ENCODE measurements around the gene NUMB. TPM values are rescaled to one million over a fixed set of nuclear protein-coding genes. Genes with fewer than 3 reads are reported as not detected.

NUMB gene
- total RNA-seq, 2 experiments from 2014 or later: 45.0 to 46.9 TPM

GRCh38 chr14:73477618-73478266, 19.4 kb upstream of the NUMB start:
- Mint-ChIP-seq H3K27me3 (no peaks in the 10 kb centered on the region), H3K27ac (no peak overlapping the region), H3K4me1 (ENCODE audit: low read depth) (peaks cover 6% of the 10 kb centered on the region), H3K9me3 (no peaks in the 10 kb centered on the region), H3K36me3 (no peaks in the 10 kb centered on the region), H3K4me3 (no peak overlapping the region)
- intact Hi-C loops (cut with micrococcal nuclease): no loop called here
- DNase-seq: peak; percentile 38
- ChIA-PET POLR2A (no interaction called here), CTCF (interaction anchor here (0.9 to 2.4 kb wide), 4 partner anchors 10 to 329 kb away, joined by 3 to 9 read pairs (median 6); no protein-coding TSS in a partner anchor)

- H3K36me3 Mint-ChIP-seq: no peaks in the 10 kb centered on the region
- ChIA-PET CTCF (interaction anchor here (1.9 kb wide), 1 partner anchor 303 kb away, joined by 9 read pairs; no protein-coding TSS in a partner anchor), POLR2A (no interaction called here)
- H3K4me1 Mint-ChIP-seq (ENCODE audit: low read depth): peaks cover 6% of the 10 kb centered on the region
- no peak overlapping the region for H3K27ac Mint-ChIP-seq
- H3K4me3 Mint-ChIP-seq: no peak overlapping the region
- intact Hi-C loops (cut with micrococcal nuclease): no loop called here
- no peak for DNase-seq
- H3K27me3 Mint-ChIP-seq: no peaks in the 10 kb centered on the region
- H3K9me3 Mint-ChIP-seq: no peaks in the 10 kb centered on the region
These were observed 18.1 kb upstream of the NUMB start for GRCh38 chr14:73476451-73476931.

- no peak overlapping the region for H3K27ac Mint-ChIP-seq
- ChIA-PET CTCF (interaction anchor here (0.6 to 10.1 kb wide), 4 partner anchors 20 to 302 kb away, joined by 3 to 167 read pairs (median 6); no protein-coding TSS in a partner anchor), POLR2A (no interaction called here)
- H3K9me3 Mint-ChIP-seq: no peaks in the 10 kb centered on the region
- H3K27me3 Mint-ChIP-seq: no peaks in the 10 kb centered on the region
- no peak for DNase-seq
- intact Hi-C loops (cut with micrococcal nuclease): loop anchor here (5.0 kb wide), 1 partner anchor 958 kb away; no protein-coding TSS in a partner anchor
- no peak overlapping the region for H3K4me3 Mint-ChIP-seq
- peaks cover 6% of the 10 kb centered on the region for H3K4me1 Mint-ChIP-seq (ENCODE audit: low read depth)
- no peaks in the 10 kb centered on the region for H3K36me3 Mint-ChIP-seq
These were observed 16.6 kb upstream of the NUMB start for GRCh38 chr14:73474952-73475351.

GRCh38 chr14:73472185-73473114, 14.1 kb upstream of the NUMB start:
- intact Hi-C loops (cut with micrococcal nuclease): loop anchor here (1.0 to 5.0 kb wide), 3 partner anchors 177 to 955 kb away; no protein-coding TSS in a partner anchor
- POLR2A ChIA-PET: interaction anchor here (0.6 to 1.5 kb wide), 6 partner anchors 9 to 413 kb away, joined by 3 to 6 read pairs (median 4); partner anchors contain the start of gene NUMB
- H3K27ac Mint-ChIP-seq: no peak overlapping the region
- no peaks in the 10 kb centered on the region for H3K9me3 Mint-ChIP-seq
- no peak overlapping the region for H3K4me3 Mint-ChIP-seq
- CTCF ChIA-PET: interaction anchor here (0.6 to 10.1 kb wide), 47 partner anchors 9 to 563 kb away, joined by 3 to 167 read pairs (median 4); partner anchors contain the start of genes NUMB, RBM25 and RIOX1
- peaks cover 17% of the 10 kb centered on the region for H3K4me1 Mint-ChIP-seq (ENCODE audit: low read depth)
- DNase-seq: no peak
- no peaks in the 10 kb centered on the region for H3K27me3 Mint-ChIP-seq
- no peaks in the 10 kb centered on the region for H3K36me3 Mint-ChIP-seq

GRCh38 chr14:73471582-73472184, 13.3 kb upstream of the NUMB start:
- intact Hi-C loops (cut with micrococcal nuclease): loop anchor here (1.0 to 5.0 kb wide), 3 partner anchors 176 to 954 kb away; no protein-coding TSS in a partner anchor
- CTCF ChIA-PET: interaction anchor here (0.6 to 10.1 kb wide), 49 partner anchors 8 to 957 kb away, joined by 3 to 167 read pairs (median 4); partner anchors contain the start of genes NUMB, RBM25 and RIOX1
- no peak overlapping the region for H3K27ac Mint-ChIP-seq
- H3K36me3 Mint-ChIP-seq: no peaks in the 10 kb centered on the region
- no peaks in the 10 kb centered on the region for H3K27me3 Mint-ChIP-seq
- POLR2A ChIA-PET: interaction anchor here (0.6 to 1.5 kb wide), 7 partner anchors 9 to 412 kb away, joined by 3 to 6 read pairs (median 4); partner anchors contain the start of gene NUMB
- DNase-seq: no peak
- peaks cover 22% of the 10 kb centered on the region for H3K4me1 Mint-ChIP-seq (ENCODE audit: low read depth)
- no peak overlapping the region for H3K4me3 Mint-ChIP-seq
- no peaks in the 10 kb centered on the region for H3K9me3 Mint-ChIP-seq

- Mint-ChIP-seq H3K9me3 (no peaks in the 10 kb centered on the region), H3K4me1 (ENCODE audit: low read depth) (peaks cover 44% of the 10 kb centered on the region), H3K27ac (no peak overlapping the region), H3K27me3 (no peaks in the 10 kb centered on the region), H3K36me3 (no peaks in the 10 kb centered on the region), H3K4me3 (no peak overlapping the region)
- POLR2A ChIA-PET: no interaction called here
- CTCF ChIA-PET: interaction anchor here (5.6 to 10.1 kb wide), 2 partner anchors 174 to 296 kb away, joined by 45 to 167 read pairs; no protein-coding TSS in a partner anchor
- intact Hi-C loops (cut with micrococcal nuclease): no loop called here
- no peak for DNase-seq
These were observed 10.6 kb upstream of the NUMB start for GRCh38 chr14:73468828-73469375.

GRCh38 chr14:73467800-73468199, 9.5 kb upstream of the NUMB start:
- intact Hi-C loops (cut with micrococcal nuclease): loop anchor here (1.0 kb wide), 1 partner anchor 9 kb away; the partner anchor contains the start of gene NUMB
- Mint-ChIP-seq H3K36me3 (no peaks in the 10 kb centered on the region), H3K4me3 (peak overlapping the region; percentile 61), H3K4me1 (ENCODE audit: low read depth) (peaks cover 54% of the 10 kb centered on the region), H3K27me3 (no peaks in the 10 kb centered on the region), H3K9me3 (no peaks in the 10 kb centered on the region), H3K27ac (peak overlapping the region; percentile 89)
- DNase-seq: peak; percentile 78
- ChIA-PET CTCF (interaction anchor here (0.6 to 10.1 kb wide), 7 partner anchors 9 to 453 kb away, joined by 3 to 167 read pairs (median 4); partner anchors contain the start of gene NUMB), POLR2A (interaction anchor here (1.3 to 2.2 kb wide), 6 partner anchors 10 to 332 kb away, joined by 3 to 26 read pairs (median 4); partner anchors contain the start of genes ACOT2, NUMB, PSEN1 and RIOX1)

- Mint-ChIP-seq H3K9me3 (no peaks in the 10 kb centered on the region), H3K27me3 (no peaks in the 10 kb centered on the region), H3K4me3 (peak overlapping the region; percentile 61), H3K27ac (peak overlapping the region; percentile 89), H3K4me1 (ENCODE audit: low read depth) (peaks cover 55% of the 10 kb centered on the region), H3K36me3 (no peaks in the 10 kb centered on the region)
- ChIA-PET POLR2A (interaction anchor here (1.3 to 2.2 kb wide), 6 partner anchors 9 to 331 kb away, joined by 3 to 26 read pairs (median 4); partner anchors contain the start of genes ACOT2, NUMB, PSEN1 and RIOX1), CTCF (interaction anchor here (0.6 to 10.1 kb wide), 4 partner anchors 8 to 452 kb away, joined by 3 to 167 read pairs (median 8); partner anchors contain the start of gene NUMB)
- intact Hi-C loops (cut with micrococcal nuclease): loop anchor here (1.0 kb wide), 1 partner anchor 9 kb away; the partner anchor contains the start of gene NUMB
- DNase-seq: peak; percentile 92
These were observed 9.0 kb upstream of the NUMB start for GRCh38 chr14:73467377-73467776.

- intact Hi-C loops (cut with micrococcal nuclease): loop anchor here (1.0 kb wide), 1 partner anchor 9 kb away; the partner anchor contains the start of gene NUMB
- peak overlapping the region; percentile 89 for H3K27ac Mint-ChIP-seq
- peak overlapping the region; percentile 61 for H3K4me3 Mint-ChIP-seq
- DNase-seq: no peak
- H3K9me3 Mint-ChIP-seq: no peaks in the 10 kb centered on the region
- no peaks in the 10 kb centered on the region for H3K27me3 Mint-ChIP-seq
- CTCF ChIA-PET: interaction anchor here (0.6 to 10.1 kb wide), 4 partner anchors 8 to 452 kb away, joined by 3 to 167 read pairs (median 8); partner anchors contain the start of gene NUMB
- H3K4me1 Mint-ChIP-seq (ENCODE audit: low read depth): peaks cover 56% of the 10 kb centered on the region
- H3K36me3 Mint-ChIP-seq: no peaks in the 10 kb centered on the region
- POLR2A ChIA-PET: interaction anchor here (1.3 to 2.2 kb wide), 6 partner anchors 9 to 331 kb away, joined by 3 to 26 read pairs (median 4); partner anchors contain the start of genes ACOT2, NUMB, PSEN1 and RIOX1
These were observed 8.5 kb upstream of the NUMB start for GRCh38 chr14:73466861-73467260.

- Mint-ChIP-seq H3K27me3 (no peaks in the 10 kb centered on the region), H3K27ac (no peak overlapping the region), H3K9me3 (no peaks in the 10 kb centered on the region), H3K4me1 (ENCODE audit: low read depth) (peaks cover 57% of the 10 kb centered on the region), H3K4me3 (no peak overlapping the region), H3K36me3 (no peaks in the 10 kb centered on the region)
- ChIA-PET CTCF (interaction anchor here (10.1 kb wide), 1 partner anchor 171 kb away, joined by 167 read pairs; no protein-coding TSS in a partner anchor), POLR2A (interaction anchor here (2.2 kb wide), 1 partner anchor 8 kb away, joined by 26 read pairs; the partner anchor contains the start of gene NUMB)
- intact Hi-C loops (cut with micrococcal nuclease): no loop called here
- DNase-seq: no peak
These were observed 7.6 kb upstream of the NUMB start for GRCh38 chr14:73465823-73466532.
